Measurements from ENCODE around the gene SOS1.

SOS1 gene

GRCh38 chr2:38948995-38949394 is 171.9 kb downstream of the SOS1 start:
- H3K4me3 ChIP-seq (ENCODE audit: low read depth, low read length) = no peak overlapping the region
- no peak for TF ChIP-seq CTCF (IDR thresholded peaks at IDR 0.05; ENCODE audit: low read depth, low read length)

- no peak for TF ChIP-seq CTCF (IDR thresholded peaks at IDR 0.05; ENCODE audit: low read depth, low read length)
- H3K4me3 ChIP-seq (ENCODE audit: low read depth, low read length) = no peak overlapping the region
These were observed 172.4 kb downstream of the SOS1 start for GRCh38 chr2:38948387-38948882.

DNA sequence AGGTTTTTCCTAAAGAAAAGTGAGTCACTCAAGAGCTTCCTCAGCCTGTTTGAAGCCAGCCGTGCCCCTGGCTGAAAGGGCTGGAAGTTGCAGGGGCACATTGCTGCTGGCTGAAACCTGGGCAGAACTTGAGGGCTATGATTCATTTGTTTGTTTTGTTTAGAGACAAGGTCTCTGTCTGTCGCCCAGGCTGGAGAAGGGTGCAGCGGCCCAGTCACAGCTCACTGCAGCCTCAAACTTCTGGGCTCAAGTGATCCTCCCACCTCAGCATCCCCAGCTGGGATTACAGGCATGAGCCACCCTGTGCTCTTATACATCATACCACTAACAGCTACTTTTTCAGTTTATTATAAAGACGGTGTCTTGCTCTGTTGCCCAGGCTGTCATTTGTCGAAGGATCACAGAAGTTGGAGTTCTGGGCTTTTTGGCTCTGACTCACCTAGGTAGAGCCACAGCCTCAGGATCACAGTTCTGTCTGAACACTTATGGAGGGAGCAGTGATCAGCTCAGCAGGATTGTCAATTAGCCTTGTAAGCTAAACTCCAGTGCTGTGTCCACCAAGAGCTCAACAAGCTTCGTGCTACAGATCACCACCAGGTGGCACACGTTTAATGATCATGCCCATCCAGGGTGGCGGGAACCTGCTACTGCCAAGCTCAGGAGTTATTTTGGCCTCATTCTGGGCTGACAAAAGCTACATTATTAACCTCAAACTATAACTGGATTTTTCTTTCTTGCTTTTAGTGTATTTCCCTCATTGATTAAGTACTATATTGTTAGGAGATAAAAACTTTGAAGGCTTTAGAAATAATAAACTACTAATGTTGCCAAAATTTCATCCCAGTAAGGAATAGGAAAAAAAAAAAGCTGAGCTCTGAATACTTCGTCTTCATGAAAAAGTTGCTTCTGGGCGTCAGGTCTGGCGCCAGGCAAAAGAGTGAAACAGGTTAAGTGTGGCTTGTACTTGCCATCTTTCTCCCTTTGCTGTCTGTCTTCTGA is 173.3 kb downstream of the SOS1 start:
- H3K4me3 ChIP-seq (ENCODE audit: low read depth, low read length) = no peak overlapping the region
- TF ChIP-seq CTCF (IDR thresholded peaks at IDR 0.05; ENCODE audit: low read depth, low read length) = peak; percentile 66

DNA sequence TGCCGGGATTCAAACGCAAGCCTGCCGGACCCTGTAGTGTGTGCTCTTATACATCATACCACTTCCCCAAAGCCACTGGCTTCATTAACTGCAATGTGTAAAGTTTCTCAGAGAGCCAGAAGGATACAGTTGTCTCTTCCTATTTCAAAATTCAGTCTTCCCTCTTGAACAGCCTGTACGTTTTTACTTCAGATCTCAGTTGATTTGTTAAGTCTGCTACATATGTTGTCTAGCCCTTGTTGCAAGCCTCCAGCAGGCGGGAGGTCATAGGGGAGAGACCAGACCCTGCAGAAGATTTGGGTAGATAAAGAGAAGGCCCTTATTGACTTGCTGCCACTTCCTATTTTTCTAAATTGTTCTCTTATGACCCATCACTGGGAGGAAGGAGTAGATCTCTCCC is 174.9 kb downstream of the SOS1 start:
- no peak overlapping the region for H3K4me3 ChIP-seq (ENCODE audit: low read depth, low read length)
- no peak for TF ChIP-seq CTCF (IDR thresholded peaks at IDR 0.05; ENCODE audit: low read depth, low read length)

DNA sequence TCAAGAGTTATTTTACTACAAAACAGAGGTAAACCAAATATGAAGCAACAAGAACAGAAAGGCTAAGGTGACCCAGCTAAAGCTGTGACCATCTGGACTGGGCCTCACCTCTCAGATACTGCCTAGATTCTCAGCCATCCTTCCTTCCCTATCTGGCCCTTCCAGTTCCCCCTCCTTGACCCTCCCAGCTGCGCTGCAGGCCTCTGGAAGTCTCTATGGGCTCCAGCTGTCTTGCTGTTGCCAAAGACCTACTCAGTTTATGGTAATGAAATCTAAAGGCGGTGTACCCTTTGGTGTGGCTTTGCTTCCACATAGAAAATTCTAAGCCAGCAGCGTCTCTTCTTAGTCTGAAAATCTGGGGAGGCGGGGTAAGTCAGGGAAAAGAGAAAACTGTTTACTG is 175.5 kb downstream of the SOS1 start:
- no peak for TF ChIP-seq CTCF (IDR thresholded peaks at IDR 0.05; ENCODE audit: low read depth, low read length)
- no peak overlapping the region for H3K4me3 ChIP-seq (ENCODE audit: low read depth, low read length)

- no peak overlapping the region for H3K4me3 ChIP-seq (ENCODE audit: low read depth, low read length)
- TF ChIP-seq CTCF (IDR thresholded peaks at IDR 0.05; ENCODE audit: low read depth, low read length) = no peak
These were observed 177.1 kb downstream of the SOS1 start for GRCh38 chr2:38943784-38944183.

- no peak overlapping the region for H3K4me3 ChIP-seq (ENCODE audit: low read depth, low read length)
- TF ChIP-seq CTCF (IDR thresholded peaks at IDR 0.05; ENCODE audit: low read depth, low read length) = no peak
These were observed 180.1 kb downstream of the SOS1 start for GRCh38 chr2:38940746-38941145.
